PFSK-1 (cell line): ENCODE data around the gene NPTX2.

Experiments
- FOXP2 ChIP-seq: optimal IDR thresholded peaks from 2 replicates; pipeline ENCODE3; 2011; ENCODE audit warnings: borderline replicate concordance, control low read depth, inconsistent platforms; ENCODE audit not compliant: insufficient read depth; ENCODE audit errors: extremely low read length, extremely low read depth
- POLR2AphosphoS5 ChIP-seq: IDR thresholded peaks from 2 replicates; pipeline ENCODE4 v1.6.1; 2012; ENCODE audit warnings: low read depth, mild to moderate bottlenecking, control low read depth, low read length, moderate library complexity
- SIN3A ChIP-seq: IDR thresholded peaks from 2 replicates; pipeline ENCODE4 v1.6.1; 2012; ENCODE audit warnings: mild to moderate bottlenecking, low read length, moderate library complexity, borderline replicate concordance; ENCODE audit not compliant: insufficient read depth
- TAF1 ChIP-seq: IDR thresholded peaks from 2 replicates; pipeline ENCODE4 v1.6.1; 2012; ENCODE audit warnings: low read length, control low read depth, borderline replicate concordance; ENCODE audit not compliant: insufficient read depth
- TF ChIP-seq, protein P1 (sequence below), 2 experiments: IDR thresholded peaks; 2 replicates each; pipeline versions ENCODE4 v1.6.1 to v1.8.0; 2011 to 2012; ENCODE audit warnings: low read depth in 2 of 2, low read length in 2 of 2, control low read depth in 1 of 2, inconsistent platforms in 1 of 2, mild to moderate bottlenecking in 1 of 2, moderate library complexity in 1 of 2; ENCODE audit not compliant: insufficient read depth in 1 of 2

NPTX2 gene

DNA sequence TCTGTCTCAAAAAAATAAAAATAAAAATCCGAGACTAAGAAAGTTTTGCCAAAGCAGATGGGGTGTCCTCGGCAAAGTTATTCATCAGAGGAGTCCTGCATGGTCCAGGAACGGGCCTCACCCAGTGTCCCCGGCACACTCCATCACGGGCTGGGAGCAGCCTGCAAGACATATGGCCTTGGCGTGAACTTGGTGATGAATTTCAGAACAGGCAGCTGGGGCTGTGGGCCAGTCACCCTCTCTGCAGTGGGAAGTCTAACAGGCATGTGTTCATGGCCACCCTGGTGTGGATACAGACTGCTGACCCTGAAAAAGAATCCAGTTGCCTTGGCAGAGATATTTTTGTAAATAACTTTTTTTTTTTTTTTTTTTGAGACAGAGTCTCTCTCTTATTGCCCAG, 34.7 kb downstream of the NPTX2 start:
- TF ChIP-seq POLR2AphosphoS5 (no peak), FOXP2 (no peak), TAF1 (no peak), SIN3A (no peak)
- TF ChIP-seq, protein P1, sequence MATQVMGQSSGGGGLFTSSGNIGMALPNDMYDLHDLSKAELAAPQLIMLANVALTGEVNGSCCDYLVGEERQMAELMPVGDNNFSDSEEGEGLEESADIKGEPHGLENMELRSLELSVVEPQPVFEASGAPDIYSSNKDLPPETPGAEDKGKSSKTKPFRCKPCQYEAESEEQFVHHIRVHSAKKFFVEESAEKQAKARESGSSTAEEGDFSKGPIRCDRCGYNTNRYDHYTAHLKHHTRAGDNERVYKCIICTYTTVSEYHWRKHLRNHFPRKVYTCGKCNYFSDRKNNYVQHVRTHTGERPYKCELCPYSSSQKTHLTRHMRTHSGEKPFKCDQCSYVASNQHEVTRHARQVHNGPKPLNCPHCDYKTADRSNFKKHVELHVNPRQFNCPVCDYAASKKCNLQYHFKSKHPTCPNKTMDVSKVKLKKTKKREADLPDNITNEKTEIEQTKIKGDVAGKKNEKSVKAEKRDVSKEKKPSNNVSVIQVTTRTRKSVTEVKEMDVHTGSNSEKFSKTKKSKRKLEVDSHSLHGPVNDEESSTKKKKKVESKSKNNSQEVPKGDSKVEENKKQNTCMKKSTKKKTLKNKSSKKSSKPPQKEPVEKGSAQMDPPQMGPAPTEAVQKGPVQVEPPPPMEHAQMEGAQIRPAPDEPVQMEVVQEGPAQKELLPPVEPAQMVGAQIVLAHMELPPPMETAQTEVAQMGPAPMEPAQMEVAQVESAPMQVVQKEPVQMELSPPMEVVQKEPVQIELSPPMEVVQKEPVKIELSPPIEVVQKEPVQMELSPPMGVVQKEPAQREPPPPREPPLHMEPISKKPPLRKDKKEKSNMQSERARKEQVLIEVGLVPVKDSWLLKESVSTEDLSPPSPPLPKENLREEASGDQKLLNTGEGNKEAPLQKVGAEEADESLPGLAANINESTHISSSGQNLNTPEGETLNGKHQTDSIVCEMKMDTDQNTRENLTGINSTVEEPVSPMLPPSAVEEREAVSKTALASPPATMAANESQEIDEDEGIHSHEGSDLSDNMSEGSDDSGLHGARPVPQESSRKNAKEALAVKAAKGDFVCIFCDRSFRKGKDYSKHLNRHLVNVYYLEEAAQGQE (IDR thresholded peaks at IDR 0.05; ENCODE audit: insufficient read depth in 1 of 2, low read depth in 2 of 2, low read length in 2 of 2): no peak

GRCh38 chr7:98653601-98654310, 36.7 kb downstream of the NPTX2 start:
- no peak for TF ChIP-seq TAF1
- TF ChIP-seq SIN3A: no peak
- TF ChIP-seq POLR2AphosphoS5: no peak
- TF ChIP-seq, protein P1 (IDR thresholded peaks at IDR 0.05; ENCODE audit: insufficient read depth in 1 of 2, low read depth in 2 of 2, low read length in 2 of 2): no peak

DNA sequence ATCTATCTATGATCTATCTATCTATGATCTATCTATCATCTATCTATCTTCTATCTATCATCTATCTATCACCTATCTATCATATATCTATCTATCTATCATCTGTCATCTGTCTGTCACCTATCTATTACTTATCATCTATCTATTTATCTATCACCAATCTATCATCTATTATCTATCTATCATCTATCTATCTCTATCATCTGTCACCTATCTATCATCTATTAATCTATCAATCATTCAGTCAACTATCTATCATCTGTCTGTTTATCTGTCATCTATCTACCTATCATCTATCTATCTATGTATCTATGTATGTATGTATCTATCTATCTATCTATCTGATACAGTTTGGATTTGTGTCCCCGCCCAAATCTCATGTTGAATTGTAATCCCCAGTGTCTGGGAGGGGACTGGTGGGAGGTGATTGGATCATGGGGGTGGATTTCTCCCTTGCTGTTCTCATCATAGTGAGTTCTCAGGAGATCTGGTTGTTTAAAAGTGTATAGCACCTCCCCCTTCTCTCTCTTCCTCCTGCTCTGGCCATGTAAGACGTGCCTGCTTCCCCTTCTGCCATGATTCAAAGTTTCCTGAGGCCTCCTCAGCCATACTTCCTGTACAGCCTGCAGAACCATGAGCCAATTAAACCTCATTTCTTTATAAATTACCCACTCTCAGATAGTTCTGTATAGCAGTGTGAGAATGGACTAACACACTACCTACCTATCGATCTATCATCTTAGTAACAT, 37.6 kb downstream of the NPTX2 start:
- TF ChIP-seq, protein P1 (IDR thresholded peaks at IDR 0.05; ENCODE audit: insufficient read depth in 1 of 2, low read depth in 2 of 2, low read length in 2 of 2): no peak
- TF ChIP-seq POLR2AphosphoS5: no peak
- no peak for TF ChIP-seq TAF1
- no peak for TF ChIP-seq FOXP2
- no peak for TF ChIP-seq SIN3A

DNA sequence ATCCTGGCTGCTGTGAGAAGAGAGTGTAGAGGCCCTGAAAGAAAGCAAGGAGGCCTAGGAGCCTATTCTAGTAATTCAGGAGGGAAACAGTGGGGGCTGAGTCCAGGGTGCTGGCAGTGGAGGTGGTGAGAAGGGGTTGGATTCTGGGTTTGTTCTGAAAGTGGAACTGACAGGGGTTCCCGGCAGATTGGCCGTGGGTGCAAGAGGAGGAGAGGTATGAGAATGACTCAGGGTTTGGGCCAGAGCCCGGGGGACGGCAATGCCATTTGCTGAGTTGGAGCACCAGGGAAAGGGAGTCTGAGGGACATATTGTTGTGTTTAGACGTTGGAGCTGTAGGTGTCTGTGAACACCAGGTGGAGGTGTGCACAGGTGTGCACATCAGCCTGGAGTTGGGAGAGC, 38.5 kb downstream of the NPTX2 start:
- no peak for TF ChIP-seq SIN3A
- no peak for TF ChIP-seq POLR2AphosphoS5
- TF ChIP-seq TAF1: no peak
- TF ChIP-seq, protein P1 (IDR thresholded peaks at IDR 0.05; ENCODE audit: insufficient read depth in 1 of 2, low read depth in 2 of 2, low read length in 2 of 2): no peak
- TF ChIP-seq FOXP2: no peak
